ENCODE results near the gene PIK3CD. TPM values are rescaled to one million over a fixed set of nuclear protein-coding genes. Genes with fewer than 3 reads are reported as not detected.

Gene PIK3CD
- total RNA-seq, 1 experiment from 2014 or later = 23.1 TPM

DNA sequence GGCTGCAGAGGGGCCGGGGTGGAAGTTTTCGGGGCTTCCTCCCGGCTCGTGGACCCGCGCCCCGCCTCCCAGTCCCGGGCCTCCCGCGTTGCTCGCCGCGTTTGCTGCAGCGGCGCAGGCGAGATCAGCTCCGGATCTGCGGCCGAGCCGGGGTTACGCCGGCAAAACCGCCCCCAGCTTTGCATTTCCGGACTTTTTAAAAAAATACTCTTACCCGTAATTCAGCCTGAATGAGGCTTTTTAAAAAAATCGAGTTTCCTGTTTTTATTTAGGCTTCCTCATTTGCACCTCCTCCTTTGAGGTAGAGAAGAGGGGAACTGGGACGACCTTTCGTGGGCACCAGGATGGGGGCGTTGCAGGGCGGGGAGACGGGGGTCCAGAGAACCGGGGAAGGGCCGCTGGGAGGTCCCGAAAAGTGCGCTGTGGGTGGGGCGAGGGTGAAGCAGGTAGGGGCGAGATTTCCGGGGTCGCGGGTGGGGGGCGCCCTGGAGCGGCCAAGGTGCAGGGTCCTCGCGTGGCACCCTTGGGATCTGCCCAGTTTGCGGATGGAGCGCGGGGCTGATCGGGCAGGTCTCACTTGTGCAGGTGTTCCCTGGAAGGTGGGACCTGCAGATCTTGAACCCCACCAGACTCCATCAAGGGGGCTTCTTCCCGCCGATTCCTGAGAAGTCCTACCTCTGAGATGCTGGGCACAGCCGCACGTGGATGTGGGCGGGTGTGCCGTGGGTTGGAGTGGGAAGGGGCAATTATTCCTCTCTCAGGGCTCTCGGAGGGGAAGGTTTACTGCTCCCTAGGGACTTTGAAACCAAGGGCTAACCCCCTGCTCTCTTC is 1.1 kb downstream of the PIK3CD start:
- no peak overlapping the region for H3K27ac Mint-ChIP-seq
- peak; percentile 11; the same call in 1 of the 2 replicates for ATAC-seq

DNA sequence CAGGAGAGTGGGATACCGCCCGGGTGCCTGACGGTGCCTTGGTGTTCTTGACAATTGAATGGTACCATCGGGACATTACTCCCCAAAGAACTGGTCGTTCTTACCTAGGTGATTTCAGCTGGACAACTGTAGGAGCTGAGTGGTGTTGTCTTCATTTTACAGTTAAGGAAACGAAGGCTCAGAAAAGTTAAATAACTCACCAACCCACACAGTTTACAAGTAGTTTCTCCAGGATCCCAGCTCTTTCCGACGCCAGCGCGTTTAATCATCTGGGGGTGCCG is 1.6 kb downstream of the PIK3CD start:
- TF ChIP-seq NFYB (CRISPR knock-in tag; conservative IDR thresholded peaks at IDR 0.05; ENCODE audit: low read depth) (no peak), ZNF232 (CRISPR knock-in tag; IDR thresholded peaks at IDR 0.05) (no peak), NR3C1 (CRISPR knock-in tag; conservative IDR thresholded peaks at IDR 0.05; ENCODE audit: low read depth) (no peak), GRHL2 (CRISPR knock-in tag; IDR thresholded peaks at IDR 0.05; ENCODE audit: insufficient replicate concordance, severe bottlenecking) (no peak), ETV6 (CRISPR knock-in tag; IDR thresholded peaks at IDR 0.05) (no peak), ZBTB21 (CRISPR knock-in tag; IDR thresholded peaks at IDR 0.05; ENCODE audit: borderline replicate concordance) (no peak)
- TF ChIP-seq, protein P1, sequence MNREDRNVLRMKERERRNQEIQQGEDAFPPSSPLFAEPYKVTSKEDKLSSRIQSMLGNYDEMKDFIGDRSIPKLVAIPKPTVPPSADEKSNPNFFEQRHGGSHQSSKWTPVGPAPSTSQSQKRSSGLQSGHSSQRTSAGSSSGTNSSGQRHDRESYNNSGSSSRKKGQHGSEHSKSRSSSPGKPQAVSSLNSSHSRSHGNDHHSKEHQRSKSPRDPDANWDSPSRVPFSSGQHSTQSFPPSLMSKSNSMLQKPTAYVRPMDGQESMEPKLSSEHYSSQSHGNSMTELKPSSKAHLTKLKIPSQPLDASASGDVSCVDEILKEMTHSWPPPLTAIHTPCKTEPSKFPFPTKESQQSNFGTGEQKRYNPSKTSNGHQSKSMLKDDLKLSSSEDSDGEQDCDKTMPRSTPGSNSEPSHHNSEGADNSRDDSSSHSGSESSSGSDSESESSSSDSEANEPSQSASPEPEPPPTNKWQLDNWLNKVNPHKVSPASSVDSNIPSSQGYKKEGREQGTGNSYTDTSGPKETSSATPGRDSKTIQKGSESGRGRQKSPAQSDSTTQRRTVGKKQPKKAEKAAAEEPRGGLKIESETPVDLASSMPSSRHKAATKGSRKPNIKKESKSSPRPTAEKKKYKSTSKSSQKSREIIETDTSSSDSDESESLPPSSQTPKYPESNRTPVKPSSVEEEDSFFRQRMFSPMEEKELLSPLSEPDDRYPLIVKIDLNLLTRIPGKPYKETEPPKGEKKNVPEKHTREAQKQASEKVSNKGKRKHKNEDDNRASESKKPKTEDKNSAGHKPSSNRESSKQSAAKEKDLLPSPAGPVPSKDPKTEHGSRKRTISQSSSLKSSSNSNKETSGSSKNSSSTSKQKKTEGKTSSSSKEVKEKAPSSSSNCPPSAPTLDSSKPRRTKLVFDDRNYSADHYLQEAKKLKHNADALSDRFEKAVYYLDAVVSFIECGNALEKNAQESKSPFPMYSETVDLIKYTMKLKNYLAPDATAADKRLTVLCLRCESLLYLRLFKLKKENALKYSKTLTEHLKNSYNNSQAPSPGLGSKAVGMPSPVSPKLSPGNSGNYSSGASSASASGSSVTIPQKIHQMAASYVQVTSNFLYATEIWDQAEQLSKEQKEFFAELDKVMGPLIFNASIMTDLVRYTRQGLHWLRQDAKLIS (CRISPR knock-in tag; IDR thresholded peaks at IDR 0.05; ENCODE audit: borderline replicate concordance) = no peak
- TF ChIP-seq, protein P2, sequence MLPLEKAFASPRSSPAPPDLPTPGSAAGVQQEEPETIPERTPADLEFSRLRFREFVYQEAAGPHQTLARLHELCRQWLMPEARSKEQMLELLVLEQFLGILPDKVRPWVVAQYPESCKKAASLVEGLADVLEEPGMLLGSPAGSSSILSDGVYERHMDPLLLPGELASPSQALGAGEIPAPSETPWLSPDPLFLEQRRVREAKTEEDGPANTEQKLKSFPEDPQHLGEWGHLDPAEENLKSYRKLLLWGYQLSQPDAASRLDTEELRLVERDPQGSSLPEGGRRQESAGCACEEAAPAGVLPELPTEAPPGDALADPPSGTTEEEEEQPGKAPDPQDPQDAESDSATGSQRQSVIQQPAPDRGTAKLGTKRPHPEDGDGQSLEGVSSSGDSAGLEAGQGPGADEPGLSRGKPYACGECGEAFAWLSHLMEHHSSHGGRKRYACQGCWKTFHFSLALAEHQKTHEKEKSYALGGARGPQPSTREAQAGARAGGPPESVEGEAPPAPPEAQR (CRISPR knock-in tag; IDR thresholded peaks at IDR 0.05) = no peak
- DNase-seq (ENCODE audit: low spot score) (no peak), ATAC-seq (no peak)
- H3K27me3 Mint-ChIP-seq (ENCODE audit: low read depth) = peaks cover 58% of the 10 kb centered on the region
- no peaks in the 10 kb centered on the region for H3K36me3 Mint-ChIP-seq
- H3K4me1 Mint-ChIP-seq = peaks cover 10% of the 10 kb centered on the region
- POLR2A ChIA-PET = no interaction called here
- H3K27ac Mint-ChIP-seq = no peak overlapping the region
- peak overlapping the region; percentile 72 for H3K4me3 Mint-ChIP-seq
- H3K9me3 Mint-ChIP-seq = no peaks in the 10 kb centered on the region
- CTCF ChIA-PET = interaction anchor here (1.2 to 2.7 kb wide), 3 partner anchors 12 to 38 kb away, joined by 3 to 7 read pairs (median 4); no protein-coding TSS in a partner anchor

More for the DNA sequence above, 1.1 kb downstream of the PIK3CD start:
- POLR2A ChIA-PET = no interaction called here
- CTCF ChIA-PET = interaction anchor here (0.5 to 3.0 kb wide), 12 partner anchors 12 to 162 kb away, joined by 3 to 24 read pairs (median 4); no protein-coding TSS in a partner anchor
- no peaks in the 10 kb centered on the region for H3K9me3 Mint-ChIP-seq
- H3K27me3 Mint-ChIP-seq (ENCODE audit: low read depth) = peaks cover 58% of the 10 kb centered on the region
- peaks cover 7% of the 10 kb centered on the region for H3K4me1 Mint-ChIP-seq
- peak; percentile 31 for DNase-seq (ENCODE audit: low spot score)
- H3K36me3 Mint-ChIP-seq = no peaks in the 10 kb centered on the region
- peak overlapping the region; percentile 72 for H3K4me3 Mint-ChIP-seq
- TF ChIP-seq, protein P3, sequence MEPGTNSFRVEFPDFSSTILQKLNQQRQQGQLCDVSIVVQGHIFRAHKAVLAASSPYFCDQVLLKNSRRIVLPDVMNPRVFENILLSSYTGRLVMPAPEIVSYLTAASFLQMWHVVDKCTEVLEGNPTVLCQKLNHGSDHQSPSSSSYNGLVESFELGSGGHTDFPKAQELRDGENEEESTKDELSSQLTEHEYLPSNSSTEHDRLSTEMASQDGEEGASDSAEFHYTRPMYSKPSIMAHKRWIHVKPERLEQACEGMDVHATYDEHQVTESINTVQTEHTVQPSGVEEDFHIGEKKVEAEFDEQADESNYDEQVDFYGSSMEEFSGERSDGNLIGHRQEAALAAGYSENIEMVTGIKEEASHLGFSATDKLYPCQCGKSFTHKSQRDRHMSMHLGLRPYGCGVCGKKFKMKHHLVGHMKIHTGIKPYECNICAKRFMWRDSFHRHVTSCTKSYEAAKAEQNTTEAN (CRISPR knock-in tag; IDR thresholded peaks at IDR 0.05) = no peak
- TF ChIP-seq CREB1 (CRISPR knock-in tag; IDR thresholded peaks at IDR 0.05) (no peak), IRF2 (CRISPR knock-in tag; IDR thresholded peaks at IDR 0.05; ENCODE audit: borderline replicate concordance, low read depth) (no peak), JUN (CRISPR knock-in tag; IDR thresholded peaks at IDR 0.05) (no peak)
- TF ChIP-seq, protein P4, sequence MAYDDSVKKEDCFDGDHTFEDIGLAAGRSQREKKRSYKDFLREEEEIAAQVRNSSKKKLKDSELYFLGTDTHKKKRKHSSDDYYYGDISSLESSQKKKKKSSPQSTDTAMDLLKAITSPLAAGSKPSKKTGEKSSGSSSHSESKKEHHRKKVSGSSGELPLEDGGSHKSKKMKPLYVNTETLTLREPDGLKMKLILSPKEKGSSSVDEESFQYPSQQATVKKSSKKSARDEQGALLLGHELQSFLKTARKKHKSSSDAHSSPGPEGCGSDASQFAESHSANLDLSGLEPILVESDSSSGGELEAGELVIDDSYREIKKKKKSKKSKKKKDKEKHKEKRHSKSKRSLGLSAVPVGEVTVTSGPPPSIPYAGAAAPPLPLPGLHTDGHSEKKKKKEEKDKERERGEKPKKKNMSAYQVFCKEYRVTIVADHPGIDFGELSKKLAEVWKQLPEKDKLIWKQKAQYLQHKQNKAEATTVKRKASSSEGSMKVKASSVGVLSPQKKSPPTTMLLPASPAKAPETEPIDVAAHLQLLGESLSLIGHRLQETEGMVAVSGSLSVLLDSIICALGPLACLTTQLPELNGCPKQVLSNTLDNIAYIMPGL (CRISPR knock-in tag; IDR thresholded peaks at IDR 0.05) = peak; percentile 17; the same call in 1 of the 2 replicates
- TF ChIP-seq, protein P5, sequence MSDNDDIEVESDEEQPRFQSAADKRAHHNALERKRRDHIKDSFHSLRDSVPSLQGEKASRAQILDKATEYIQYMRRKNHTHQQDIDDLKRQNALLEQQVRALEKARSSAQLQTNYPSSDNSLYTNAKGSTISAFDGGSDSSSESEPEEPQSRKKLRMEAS (CRISPR knock-in tag; IDR thresholded peaks at IDR 0.05) = 0 out of 2 replicates have a peak, but pooled peaks have one; percentile 4
